Measurements from ENCODE around the gene HMGN1.

The HMGN1 gene

GRCh38 chr21:39311164-39311563 is 37.7 kb downstream of the HMGN1 start:
- no peak overlapping the region for H3K9ac ChIP-seq (ENCODE audit: low read depth in 1 of 2, low read length in 2 of 2)
- peaks cover 6 to 13% of the 10 kb centered on the region in 2 donors for H3K4me1 ChIP-seq (ENCODE audit: control insufficient read depth in 1 of 2, insufficient read depth in 2 of 2, low read length in 2 of 2)
- H3K27me3 ChIP-seq (ENCODE audit: control insufficient read depth in 1 of 2, insufficient read depth in 2 of 2, low read length in 2 of 2), result no peaks in the 10 kb centered on the region
- no peak overlapping the region for H3K27ac ChIP-seq (ENCODE audit: low read depth, low read length)
- no peak overlapping the region for H3K4me3 ChIP-seq (ENCODE audit: low read depth in 1 of 2, low read length in 2 of 2)
- H3K36me3 ChIP-seq (ENCODE audit: control insufficient read depth in 1 of 2, insufficient read depth in 2 of 2, low read length in 2 of 2), result peaks cover 0 to 23% of the 10 kb centered on the region in 2 donors
- H3K9me3 ChIP-seq (ENCODE audit: control insufficient read depth in 1 of 2, low read length in 2 of 2), result no peaks in the 10 kb centered on the region

GRCh38 chr21:39307466-39307865 is 41.4 kb downstream of the HMGN1 start:
- Histone ChIP-seq H3K9me3 (ENCODE audit: control insufficient read depth in 1 of 2, low read length in 2 of 2) (no peaks in the 10 kb centered on the region), H3K27me3 (ENCODE audit: control insufficient read depth in 1 of 2, insufficient read depth in 2 of 2, low read length in 2 of 2) (no peaks in the 10 kb centered on the region), H3K27ac (ENCODE audit: low read depth, low read length) (no peak overlapping the region), H3K36me3 (ENCODE audit: control insufficient read depth in 1 of 2, insufficient read depth in 2 of 2, low read length in 2 of 2) (peaks cover 0 to 40% of the 10 kb centered on the region in 2 donors), H3K4me1 (ENCODE audit: control insufficient read depth in 1 of 2, insufficient read depth in 2 of 2, low read length in 2 of 2) (peaks cover 0 to 8% of the 10 kb centered on the region in 2 donors), H3K4me3 (ENCODE audit: low read depth in 1 of 2, low read length in 2 of 2) (no peak overlapping the region), H3K9ac (ENCODE audit: low read depth in 1 of 2, low read length in 2 of 2) (no peak overlapping the region)

- H3K9me3 ChIP-seq (ENCODE audit: control insufficient read depth in 1 of 2, low read length in 2 of 2), result no peaks in the 10 kb centered on the region
- peaks cover 12 to 57% of the 10 kb centered on the region in 2 donors for H3K36me3 ChIP-seq (ENCODE audit: control insufficient read depth in 1 of 2, insufficient read depth in 2 of 2, low read length in 2 of 2)
- no peak overlapping the region for H3K27ac ChIP-seq (ENCODE audit: low read depth, low read length)
- no peaks in the 10 kb centered on the region for H3K27me3 ChIP-seq (ENCODE audit: control insufficient read depth in 1 of 2, insufficient read depth in 2 of 2, low read length in 2 of 2)
- H3K9ac ChIP-seq (ENCODE audit: low read depth in 1 of 2, low read length in 2 of 2), result no peak overlapping the region
- H3K4me1 ChIP-seq (ENCODE audit: control insufficient read depth in 1 of 2, insufficient read depth in 2 of 2, low read length in 2 of 2), result peaks cover 0 to 4% of the 10 kb centered on the region in 2 donors
- no peak overlapping the region for H3K4me3 ChIP-seq (ENCODE audit: low read depth in 1 of 2, low read length in 2 of 2)
Measured at GRCh38 chr21:39300587-39300986, 48.3 kb downstream of the HMGN1 start.

GRCh38 chr21:39296891-39297290 is 52.0 kb downstream of the HMGN1 start:
- H3K36me3 ChIP-seq (ENCODE audit: control insufficient read depth in 1 of 2, insufficient read depth in 2 of 2, low read length in 2 of 2), result peaks cover 23 to 64% of the 10 kb centered on the region in 2 donors

More at GRCh38 chr21:39296891-39297290, 52.0 kb downstream of the HMGN1 start:
- Histone ChIP-seq H3K27me3 (ENCODE audit: control insufficient read depth in 1 of 2, insufficient read depth in 2 of 2, low read length in 2 of 2) (no peaks in the 10 kb centered on the region), H3K9ac (ENCODE audit: low read depth in 1 of 2, low read length in 2 of 2) (no peak overlapping the region), H3K4me1 (ENCODE audit: control insufficient read depth in 1 of 2, insufficient read depth in 2 of 2, low read length in 2 of 2) (peaks cover 0 to 4% of the 10 kb centered on the region in 2 donors), H3K27ac (ENCODE audit: low read depth, low read length) (no peak overlapping the region), H3K4me3 (ENCODE audit: low read depth in 1 of 2, low read length in 2 of 2) (no peak overlapping the region), H3K9me3 (ENCODE audit: control insufficient read depth in 1 of 2, low read length in 2 of 2) (no peaks in the 10 kb centered on the region)

Data from duodenal mucosa (tissue), 2 donors.